SK-N-SH treated with all-trans-retinoic acid at 6 μM for 48 hours (cell line): ENCODE measurements around the gene PASD1.

Experiments
- ATAC-seq: fragments of 200-7000 bp; cut with Tn5 transposase; 3 replicates; pipeline ENCODE4 v1.9.1; 2020; ENCODE audit warnings: mild to moderate bottlenecking, moderate library complexity
- ARNTL ChIP-seq: fragments of 450-650 bp; formaldehyde crosslinking; IDR thresholded peaks from 2 replicates; pipeline ENCODE4 v1.5.0; 2020; ENCODE audit warnings: low read depth, mild to moderate bottlenecking, moderate library complexity, borderline replicate concordance
- BACH2 ChIP-seq: fragments of 250-450 bp; sonication (Bioruptor Pico); IDR thresholded peaks from 2 replicates; pipeline ENCODE4 v1.9.0; 2021; ENCODE audit warnings: mild to moderate bottlenecking, borderline replicate concordance
- CSDC2 ChIP-seq: fragments of 250-450 bp; sonication (Bioruptor Pico); IDR thresholded peaks from 2 replicates; pipeline ENCODE4 v1.5.0; 2020; ENCODE audit warnings: mild to moderate bottlenecking, moderate library complexity
- GLIS3 ChIP-seq: fragments of 250-450 bp; sonication (Bioruptor Pico); IDR thresholded peaks from 2 replicates; pipeline ENCODE4 v1.5.0; 2020; ENCODE audit warnings: mild to moderate bottlenecking, moderate library complexity
- ISL1 ChIP-seq: fragments of 250-450 bp; sonication (Bioruptor Pico); IDR thresholded peaks from 2 replicates; pipeline ENCODE4 v2.1.2; 2022; ENCODE audit warnings: mild to moderate bottlenecking, moderate library complexity
- OSR1 ChIP-seq: fragments of 250-450 bp; sonication (Bioruptor Pico); IDR thresholded peaks from 2 replicates; pipeline ENCODE4 v1.8.0; 2022; ENCODE audit warnings: moderate library complexity, mild to moderate bottlenecking, inconsistent platforms
- PPARA ChIP-seq: fragments of 250-450 bp; sonication (Bioruptor Pico); IDR thresholded peaks from 2 replicates; pipeline ENCODE4 v1.5.0; 2020; ENCODE audit warnings: mild to moderate bottlenecking, borderline replicate concordance
- SNAI2 ChIP-seq: fragments of 250-450 bp; sonication (Bioruptor Pico); IDR thresholded peaks from 2 replicates; pipeline ENCODE4 v1.5.0; 2020; ENCODE audit warnings: mild to moderate bottlenecking, moderate library complexity
- ZC3H10 ChIP-seq: fragments of 250-450 bp; sonication (Bioruptor Pico); IDR thresholded peaks from 2 replicates; pipeline ENCODE4 v1.5.1; 2021; ENCODE audit warnings: mild to moderate bottlenecking, moderate library complexity
- ZFP3 ChIP-seq: fragments of 250-450 bp; sonication (Bioruptor Pico); IDR thresholded peaks from 2 replicates; pipeline ENCODE4 v1.5.0; 2020; ENCODE audit warnings: mild to moderate bottlenecking, moderate library complexity
- ZFP30 ChIP-seq: fragments of 450-650 bp; formaldehyde crosslinking; IDR thresholded peaks from 2 replicates; pipeline ENCODE4 v1.5.0; 2022; ENCODE audit warnings: mild to moderate bottlenecking, moderate library complexity
- ZNF565 ChIP-seq: fragments of 450-650 bp; formaldehyde crosslinking; conservative IDR thresholded peaks from 2 replicates; pipeline ENCODE4 v1.5.0; 2020; ENCODE audit warnings: low read depth, mild to moderate bottlenecking, moderate library complexity
- ZNF70 ChIP-seq: fragments of 450-650 bp; formaldehyde crosslinking; IDR thresholded peaks from 2 replicates; pipeline ENCODE4 v1.5.0; 2020; ENCODE audit warnings: mild to moderate bottlenecking, moderate library complexity
- TF ChIP-seq, protein P1 (sequence below): fragments of 250-450 bp; sonication (Bioruptor Pico); IDR thresholded peaks from 2 replicates; pipeline ENCODE4 v1.5.1; 2020; ENCODE audit warnings: low read depth, mild to moderate bottlenecking, moderate library complexity
- TF ChIP-seq, protein P2 (sequence below): fragments of 250-450 bp; sonication (Bioruptor Pico); IDR thresholded peaks from 2 replicates; pipeline ENCODE4 v1.5.0; 2020; ENCODE audit warnings: mild to moderate bottlenecking, moderate library complexity
- TF ChIP-seq, protein P3 (sequence below): fragments of 250-450 bp; sonication (Bioruptor Pico); IDR thresholded peaks from 2 replicates; pipeline ENCODE4 v1.5.1; 2021; ENCODE audit warnings: mild to moderate bottlenecking, moderate library complexity
- TF ChIP-seq, protein P4 (sequence below): fragments of 250-450 bp; sonication (Bioruptor Pico); IDR thresholded peaks from 2 replicates; pipeline ENCODE4 v1.8.0; 2020; ENCODE audit warnings: mild to moderate bottlenecking, moderate library complexity, borderline replicate concordance
- TF ChIP-seq, protein P5 (sequence below): fragments of 250-450 bp; sonication (Bioruptor Pico); IDR thresholded peaks from 2 replicates; pipeline ENCODE4 v1.8.0; 2021; ENCODE audit warnings: low read depth, mild to moderate bottlenecking, moderate library complexity, borderline replicate concordance

The PASD1 gene

DNA sequence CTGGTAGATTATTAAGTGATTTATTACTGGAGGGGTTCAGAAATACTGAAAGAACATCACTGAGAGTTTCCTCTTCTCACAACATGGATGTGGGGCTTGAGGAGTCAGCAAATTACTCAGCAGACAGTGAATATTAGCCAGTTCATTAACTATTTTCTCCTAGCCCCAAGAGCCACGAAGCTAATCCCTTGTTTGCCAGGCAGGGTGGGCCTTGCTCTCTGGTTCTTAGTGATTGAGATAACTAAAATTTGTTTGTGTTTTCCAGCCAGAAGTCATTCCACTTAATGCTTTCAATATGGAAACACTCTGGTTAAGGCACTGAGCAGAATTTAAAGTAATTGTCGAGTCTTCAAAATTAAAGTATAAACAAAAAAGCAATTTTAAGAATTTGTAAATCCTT is 40.1 kb upstream of the PASD1 start:
- no peak for ATAC-seq
- TF ChIP-seq ZFP3 (CRISPR knock-in tag), result no peak
- TF ChIP-seq PPARA, result no peak
- TF ChIP-seq, all 23 proteins: peak for 0

DNA sequence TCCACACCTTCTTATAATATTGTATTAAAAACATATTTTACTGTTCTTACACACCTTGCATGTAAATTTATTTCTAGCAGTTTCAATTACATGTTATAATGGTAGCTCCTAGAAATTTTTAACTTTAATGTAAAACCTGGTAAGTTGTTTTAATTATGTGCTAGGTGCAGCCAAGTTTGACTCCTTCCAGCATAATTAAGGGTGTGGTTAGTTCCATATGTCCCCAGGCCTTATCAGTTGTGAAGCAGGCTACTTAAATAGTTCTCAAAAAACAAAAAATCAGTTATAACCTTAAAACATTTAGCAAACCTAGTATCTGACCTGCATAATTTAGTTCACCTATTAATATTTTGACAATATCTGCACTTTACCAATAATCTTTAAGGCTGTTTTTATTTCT is 26.9 kb upstream of the PASD1 start:
- TF ChIP-seq BACH2 (CRISPR knock-in tag) (no peak), ARNTL (no peak), ISL1 (CRISPR knock-in tag) (no peak), ZC3H10 (CRISPR knock-in tag) (no peak), ZFP3 (CRISPR knock-in tag) (no peak), ZNF565 (no peak), ZFP30 (no peak)
- TF ChIP-seq, protein P1, sequence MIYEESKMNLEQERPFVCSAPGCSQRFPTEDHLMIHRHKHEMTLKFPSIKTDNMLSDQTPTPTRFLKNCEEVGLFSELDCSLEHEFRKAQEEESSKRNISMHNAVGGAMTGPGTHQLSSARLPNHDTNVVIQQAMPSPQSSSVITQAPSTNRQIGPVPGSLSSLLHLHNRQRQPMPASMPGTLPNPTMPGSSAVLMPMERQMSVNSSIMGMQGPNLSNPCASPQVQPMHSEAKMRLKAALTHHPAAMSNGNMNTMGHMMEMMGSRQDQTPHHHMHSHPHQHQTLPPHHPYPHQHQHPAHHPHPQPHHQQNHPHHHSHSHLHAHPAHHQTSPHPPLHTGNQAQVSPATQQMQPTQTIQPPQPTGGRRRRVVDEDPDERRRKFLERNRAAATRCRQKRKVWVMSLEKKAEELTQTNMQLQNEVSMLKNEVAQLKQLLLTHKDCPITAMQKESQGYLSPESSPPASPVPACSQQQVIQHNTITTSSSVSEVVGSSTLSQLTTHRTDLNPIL, result no peak
- TF ChIP-seq, protein P2, sequence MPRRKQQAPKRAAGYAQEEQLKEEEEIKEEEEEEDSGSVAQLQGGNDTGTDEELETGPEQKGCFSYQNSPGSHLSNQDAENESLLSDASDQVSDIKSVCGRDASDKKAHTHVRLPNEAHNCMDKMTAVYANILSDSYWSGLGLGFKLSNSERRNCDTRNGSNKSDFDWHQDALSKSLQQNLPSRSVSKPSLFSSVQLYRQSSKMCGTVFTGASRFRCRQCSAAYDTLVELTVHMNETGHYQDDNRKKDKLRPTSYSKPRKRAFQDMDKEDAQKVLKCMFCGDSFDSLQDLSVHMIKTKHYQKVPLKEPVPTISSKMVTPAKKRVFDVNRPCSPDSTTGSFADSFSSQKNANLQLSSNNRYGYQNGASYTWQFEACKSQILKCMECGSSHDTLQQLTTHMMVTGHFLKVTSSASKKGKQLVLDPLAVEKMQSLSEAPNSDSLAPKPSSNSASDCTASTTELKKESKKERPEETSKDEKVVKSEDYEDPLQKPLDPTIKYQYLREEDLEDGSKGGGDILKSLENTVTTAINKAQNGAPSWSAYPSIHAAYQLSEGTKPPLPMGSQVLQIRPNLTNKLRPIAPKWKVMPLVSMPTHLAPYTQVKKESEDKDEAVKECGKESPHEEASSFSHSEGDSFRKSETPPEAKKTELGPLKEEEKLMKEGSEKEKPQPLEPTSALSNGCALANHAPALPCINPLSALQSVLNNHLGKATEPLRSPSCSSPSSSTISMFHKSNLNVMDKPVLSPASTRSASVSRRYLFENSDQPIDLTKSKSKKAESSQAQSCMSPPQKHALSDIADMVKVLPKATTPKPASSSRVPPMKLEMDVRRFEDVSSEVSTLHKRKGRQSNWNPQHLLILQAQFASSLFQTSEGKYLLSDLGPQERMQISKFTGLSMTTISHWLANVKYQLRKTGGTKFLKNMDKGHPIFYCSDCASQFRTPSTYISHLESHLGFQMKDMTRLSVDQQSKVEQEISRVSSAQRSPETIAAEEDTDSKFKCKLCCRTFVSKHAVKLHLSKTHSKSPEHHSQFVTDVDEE (CRISPR knock-in tag), result no peak
- TF ChIP-seq, protein P3, sequence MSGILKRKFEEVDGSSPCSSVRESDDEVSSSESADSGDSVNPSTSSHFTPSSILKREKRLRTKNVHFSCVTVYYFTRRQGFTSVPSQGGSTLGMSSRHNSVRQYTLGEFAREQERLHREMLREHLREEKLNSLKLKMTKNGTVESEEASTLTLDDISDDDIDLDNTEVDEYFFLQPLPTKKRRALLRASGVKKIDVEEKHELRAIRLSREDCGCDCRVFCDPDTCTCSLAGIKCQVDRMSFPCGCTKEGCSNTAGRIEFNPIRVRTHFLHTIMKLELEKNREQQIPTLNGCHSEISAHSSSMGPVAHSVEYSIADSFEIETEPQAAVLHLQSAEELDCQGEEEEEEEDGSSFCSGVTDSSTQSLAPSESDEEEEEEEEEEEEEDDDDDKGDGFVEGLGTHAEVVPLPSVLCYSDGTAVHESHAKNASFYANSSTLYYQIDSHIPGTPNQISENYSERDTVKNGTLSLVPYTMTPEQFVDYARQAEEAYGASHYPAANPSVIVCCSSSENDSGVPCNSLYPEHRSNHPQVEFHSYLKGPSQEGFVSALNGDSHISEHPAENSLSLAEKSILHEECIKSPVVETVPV (CRISPR knock-in tag), result no peak
- ATAC-seq, result no peak

DNA sequence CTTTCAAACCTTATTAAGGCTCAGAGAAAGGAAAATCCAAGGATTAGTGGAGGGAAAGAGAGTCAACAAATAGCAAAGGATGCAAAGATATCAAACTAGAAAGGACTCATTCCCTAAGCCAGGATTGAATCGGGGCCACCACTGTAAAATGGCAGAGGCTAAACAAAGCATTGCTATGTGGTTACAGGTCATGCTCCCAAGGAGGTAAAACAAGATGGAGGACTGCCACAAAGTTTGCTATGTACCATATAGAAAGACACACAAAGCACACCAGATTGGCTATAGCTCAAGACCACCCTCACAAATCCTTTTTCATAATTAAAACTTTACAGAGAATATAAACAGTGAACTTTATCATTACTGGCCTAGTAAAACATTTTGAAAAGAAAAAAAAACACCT is 25.9 kb upstream of the PASD1 start:
- TF ChIP-seq ZFP3 (CRISPR knock-in tag) (no peak), OSR1 (CRISPR knock-in tag) (no peak), ISL1 (CRISPR knock-in tag) (no peak), GLIS3 (no peak), SNAI2 (CRISPR knock-in tag) (no peak)
- TF ChIP-seq, protein P4, sequence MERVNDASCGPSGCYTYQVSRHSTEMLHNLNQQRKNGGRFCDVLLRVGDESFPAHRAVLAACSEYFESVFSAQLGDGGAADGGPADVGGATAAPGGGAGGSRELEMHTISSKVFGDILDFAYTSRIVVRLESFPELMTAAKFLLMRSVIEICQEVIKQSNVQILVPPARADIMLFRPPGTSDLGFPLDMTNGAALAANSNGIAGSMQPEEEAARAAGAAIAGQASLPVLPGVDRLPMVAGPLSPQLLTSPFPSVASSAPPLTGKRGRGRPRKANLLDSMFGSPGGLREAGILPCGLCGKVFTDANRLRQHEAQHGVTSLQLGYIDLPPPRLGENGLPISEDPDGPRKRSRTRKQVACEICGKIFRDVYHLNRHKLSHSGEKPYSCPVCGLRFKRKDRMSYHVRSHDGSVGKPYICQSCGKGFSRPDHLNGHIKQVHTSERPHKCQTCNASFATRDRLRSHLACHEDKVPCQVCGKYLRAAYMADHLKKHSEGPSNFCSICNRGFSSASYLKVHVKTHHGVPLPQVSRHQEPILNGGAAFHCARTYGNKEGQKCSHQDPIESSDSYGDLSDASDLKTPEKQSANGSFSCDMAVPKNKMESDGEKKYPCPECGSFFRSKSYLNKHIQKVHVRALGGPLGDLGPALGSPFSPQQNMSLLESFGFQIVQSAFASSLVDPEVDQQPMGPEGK (CRISPR knock-in tag), result no peak
- TF ChIP-seq, protein P5, sequence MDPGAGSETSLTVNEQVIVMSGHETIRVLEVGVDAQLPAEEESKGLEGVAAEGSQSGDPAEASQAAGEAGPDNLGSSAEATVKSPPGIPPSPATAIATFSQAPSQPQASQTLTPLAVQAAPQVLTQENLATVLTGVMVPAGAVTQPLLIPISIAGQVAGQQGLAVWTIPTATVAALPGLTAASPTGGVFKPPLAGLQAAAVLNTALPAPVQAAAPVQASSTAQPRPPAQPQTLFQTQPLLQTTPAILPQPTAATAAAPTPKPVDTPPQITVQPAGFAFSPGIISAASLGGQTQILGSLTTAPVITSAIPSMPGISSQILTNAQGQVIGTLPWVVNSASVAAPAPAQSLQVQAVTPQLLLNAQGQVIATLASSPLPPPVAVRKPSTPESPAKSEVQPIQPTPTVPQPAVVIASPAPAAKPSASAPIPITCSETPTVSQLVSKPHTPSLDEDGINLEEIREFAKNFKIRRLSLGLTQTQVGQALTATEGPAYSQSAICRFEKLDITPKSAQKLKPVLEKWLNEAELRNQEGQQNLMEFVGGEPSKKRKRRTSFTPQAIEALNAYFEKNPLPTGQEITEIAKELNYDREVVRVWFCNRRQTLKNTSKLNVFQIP (CRISPR knock-in tag), result no peak
- no peak for ATAC-seq

DNA sequence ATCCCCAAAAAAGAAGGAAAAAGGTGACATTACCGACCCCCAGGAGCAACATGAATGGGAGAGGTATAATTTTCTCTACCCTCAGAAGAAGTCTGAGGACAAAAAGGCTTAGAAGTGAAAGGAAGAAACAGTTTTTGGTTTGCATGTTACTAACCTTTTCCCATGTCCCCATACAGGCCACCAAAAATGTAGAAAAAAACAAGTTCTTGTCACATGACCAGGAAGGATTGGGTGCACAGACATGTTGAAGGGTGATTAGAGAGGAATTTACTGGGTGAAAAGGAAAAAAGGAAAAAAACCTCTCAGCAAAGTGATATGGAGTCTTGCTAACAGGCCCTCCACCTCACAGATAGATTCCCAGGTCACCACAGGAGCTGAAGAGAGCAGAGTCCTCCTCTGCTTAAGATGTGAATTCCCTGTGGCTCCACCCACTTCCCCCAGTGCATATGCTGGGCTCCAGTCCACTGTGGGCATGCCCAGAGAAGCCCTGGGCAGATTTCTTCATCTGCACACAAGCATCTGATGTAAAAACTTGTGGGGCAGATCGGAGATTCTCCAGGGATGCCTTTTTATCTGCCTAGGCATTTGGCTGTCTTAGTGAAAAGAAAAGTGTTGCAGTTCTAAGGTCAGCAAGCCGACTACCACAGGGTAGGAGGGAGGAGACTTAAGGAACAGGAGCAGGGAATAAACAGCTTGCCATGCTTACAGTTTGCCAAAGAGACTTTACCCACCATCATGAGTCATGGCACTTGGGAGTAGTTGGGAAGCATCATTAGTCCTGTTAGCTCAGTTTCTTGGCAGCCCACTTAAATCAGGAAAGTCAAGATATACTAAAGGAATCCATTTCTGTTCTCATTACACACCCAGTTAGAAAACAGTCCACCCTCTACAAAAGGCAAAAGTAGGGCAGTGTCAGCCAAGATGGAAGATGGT is 25.0 kb upstream of the PASD1 start:
- no peak for ATAC-seq
- TF ChIP-seq CSDC2, result no peak
- TF ChIP-seq ZNF70, result no peak
- TF ChIP-seq PPARA, result no peak
- no peak for TF ChIP-seq ZC3H10 (CRISPR knock-in tag)
- no peak for TF ChIP-seq ZFP3 (CRISPR knock-in tag)
- TF ChIP-seq, all 23 proteins: peak for 0
